ENCODE measurements around the gene BAIAP2L1.
"Not testable (repeated sequence)": the region's sequence is repeated elsewhere in the genome, so short reads cannot be mapped to it uniquely, and the experiment has no call there.

Gene BAIAP2L1

GRCh38 chr7:98398567-98399372, 2.1 kb downstream of the BAIAP2L1 start:
- DNase-seq, result no peak

- DNase-seq, result no peak
Measured at GRCh38 chr7:98396768-98397167, 4.1 kb downstream of the BAIAP2L1 start.

GRCh38 chr7:98395951-98396350, 4.9 kb downstream of the BAIAP2L1 start:
- no peak for DNase-seq

- no peak for DNase-seq
Measured at GRCh38 chr7:98395481-98395880, 5.4 kb downstream of the BAIAP2L1 start.

- peak; percentile 80 for DNase-seq
Measured at GRCh38 chr7:98394377-98394836, 6.5 kb downstream of the BAIAP2L1 start.

GRCh38 chr7:98387544-98388226, 13.2 kb downstream of the BAIAP2L1 start:
- no peak for DNase-seq

- no peak for DNase-seq
Measured at GRCh38 chr7:98387131-98387530, 13.8 kb downstream of the BAIAP2L1 start.

- not testable (repeated sequence) for DNase-seq
Measured at GRCh38 chr7:98385532-98385931, 15.4 kb downstream of the BAIAP2L1 start.

GRCh38 chr7:98378210-98378819, 22.6 kb downstream of the BAIAP2L1 start:
- no peak for DNase-seq

- DNase-seq, result no peak
Measured at GRCh38 chr7:98376711-98377110, 24.2 kb downstream of the BAIAP2L1 start.

- no peak for DNase-seq
Measured at GRCh38 chr7:98375664-98376063, 25.2 kb downstream of the BAIAP2L1 start.

- no peak for DNase-seq
Measured at GRCh38 chr7:98374285-98374680, 26.6 kb downstream of the BAIAP2L1 start.

GRCh38 chr7:98372993-98373392, 27.9 kb downstream of the BAIAP2L1 start:
- peak; percentile 75 for DNase-seq

GRCh38 chr7:98369726-98370125, 31.2 kb downstream of the BAIAP2L1 start:
- DNase-seq, result no peak

- no peak for DNase-seq
Measured at GRCh38 chr7:98368716-98369115, 32.2 kb downstream of the BAIAP2L1 start.

- DNase-seq, result no peak
Measured at GRCh38 chr7:98366562-98366938, 34.3 kb downstream of the BAIAP2L1 start.

- no peak for DNase-seq
Measured at GRCh38 chr7:98365863-98366561, 34.9 kb downstream of the BAIAP2L1 start.

- DNase-seq, result no peak
Measured at GRCh38 chr7:98364220-98364619, 36.7 kb downstream of the BAIAP2L1 start.

- DNase-seq, result no peak
Measured at GRCh38 chr7:98362517-98362916, 38.4 kb downstream of the BAIAP2L1 start.

GRCh38 chr7:98360221-98361130, 40.4 kb downstream of the BAIAP2L1 start:
- DNase-seq, result no peak

- DNase-seq, result no peak
Measured at GRCh38 chr7:98359395-98359794, 41.5 kb downstream of the BAIAP2L1 start.

- DNase-seq, result no peak
Measured at GRCh38 chr7:98358706-98359105, 42.2 kb downstream of the BAIAP2L1 start.

Measured in fibroblast of skin of abdomen (primary cell).